ENCODE data around the gene USP17L20. TPM values are rescaled to one million over a fixed set of nuclear protein-coding genes. Genes with fewer than 3 reads are reported as not detected.
"Not testable (repeated sequence)": the region's sequence is repeated elsewhere in the genome, so short reads cannot be mapped to it uniquely, and the experiment has no call there.

USP17L20 gene
- not detected in 2 replicates for total RNA-seq (2022)
- Bru-seq, nascent RNA = not detected
- BruChase-seq, experiment 1, labeled RNA remaining after a 6-hour chase = not detected
- not detected for BruChase-seq, experiment 2, labeled RNA remaining after a 2-hour chase
- long read RNA-seq = 0 reads

GRCh38 chr4:9257824-9258223 lies at the start of gene USP17L20:
TSS of gene USP17L20 (plus strand) at chr4:9258124. CDS start at chr4:9258124, 0 bp downstream.
- H3K4me1 Mint-ChIP-seq (ENCODE audit: low read depth, unreplicated experiment); BruUV-seq (replicated peaks); H3K27me3 Mint-ChIP-seq (ENCODE audit: unreplicated experiment); intact Hi-C loops (cut with micrococcal nuclease; ENCODE audit: unreplicated experiment); H3K27ac Mint-ChIP-seq (ENCODE audit: unreplicated experiment); H3K4me3 Mint-ChIP-seq (ENCODE audit: low read depth, unreplicated experiment); CTCF ChIA-PET; H3K9me3 Mint-ChIP-seq (ENCODE audit: low read depth, unreplicated experiment); DNase-seq; H3K36me3 Mint-ChIP-seq (ENCODE audit: insufficient read depth, unreplicated experiment): not testable (repeated sequence)

GRCh38 chr4:9210357-9210756 lies 47.6 kb upstream of the USP17L20 start, which contains the start of gene USP17L10:
TSS of gene USP17L10 (plus strand) at chr4:9210657. CDS start at chr4:9210657, 0 bp downstream.
- H3K4me1 Mint-ChIP-seq (ENCODE audit: low read depth, unreplicated experiment); H3K27ac Mint-ChIP-seq (ENCODE audit: unreplicated experiment); H3K27me3 Mint-ChIP-seq (ENCODE audit: unreplicated experiment); CTCF ChIA-PET; BruUV-seq (replicated peaks); DNase-seq; intact Hi-C loops (cut with micrococcal nuclease; ENCODE audit: unreplicated experiment); H3K36me3 Mint-ChIP-seq (ENCODE audit: insufficient read depth, unreplicated experiment); H3K4me3 Mint-ChIP-seq (ENCODE audit: low read depth, unreplicated experiment); H3K9me3 Mint-ChIP-seq (ENCODE audit: low read depth, unreplicated experiment): not testable (repeated sequence)

GRCh38 chr4:9214701-9215100 lies 43.2 kb upstream of the USP17L20 start:
- DNase-seq; H3K4me1 Mint-ChIP-seq (ENCODE audit: low read depth, unreplicated experiment); H3K36me3 Mint-ChIP-seq (ENCODE audit: insufficient read depth, unreplicated experiment); CTCF ChIA-PET; intact Hi-C loops (cut with micrococcal nuclease; ENCODE audit: unreplicated experiment); H3K27ac Mint-ChIP-seq (ENCODE audit: unreplicated experiment); H3K27me3 Mint-ChIP-seq (ENCODE audit: unreplicated experiment); BruUV-seq (replicated peaks); H3K4me3 Mint-ChIP-seq (ENCODE audit: low read depth, unreplicated experiment); H3K9me3 Mint-ChIP-seq (ENCODE audit: low read depth, unreplicated experiment): not testable (repeated sequence)

- H3K9me3 Mint-ChIP-seq (ENCODE audit: low read depth, unreplicated experiment); H3K36me3 Mint-ChIP-seq (ENCODE audit: insufficient read depth, unreplicated experiment); intact Hi-C loops (cut with micrococcal nuclease; ENCODE audit: unreplicated experiment); DNase-seq; CTCF ChIA-PET; H3K4me1 Mint-ChIP-seq (ENCODE audit: low read depth, unreplicated experiment); H3K4me3 Mint-ChIP-seq (ENCODE audit: low read depth, unreplicated experiment); H3K27ac Mint-ChIP-seq (ENCODE audit: unreplicated experiment); H3K27me3 Mint-ChIP-seq (ENCODE audit: unreplicated experiment); BruUV-seq (replicated peaks): not testable (repeated sequence)
Measured at GRCh38 chr4:9215105-9215504, 42.8 kb upstream of the USP17L20 start, which contains the start of gene USP17L11. TSS of gene USP17L11 (plus strand) at chr4:9215405. CDS start at chr4:9215405, 0 bp downstream.

- intact Hi-C loops (cut with micrococcal nuclease; ENCODE audit: unreplicated experiment); H3K27ac Mint-ChIP-seq (ENCODE audit: unreplicated experiment); H3K4me3 Mint-ChIP-seq (ENCODE audit: low read depth, unreplicated experiment); CTCF ChIA-PET; H3K36me3 Mint-ChIP-seq (ENCODE audit: insufficient read depth, unreplicated experiment); H3K4me1 Mint-ChIP-seq (ENCODE audit: low read depth, unreplicated experiment); H3K27me3 Mint-ChIP-seq (ENCODE audit: unreplicated experiment); BruUV-seq (replicated peaks); H3K9me3 Mint-ChIP-seq (ENCODE audit: low read depth, unreplicated experiment); DNase-seq: not testable (repeated sequence)
Measured at GRCh38 chr4:9219852-9220251, 38.1 kb upstream of the USP17L20 start, which contains the start of gene USP17L12. TSS of gene USP17L12 (plus strand) at chr4:9220152. CDS start at chr4:9220152, 0 bp downstream.

GRCh38 chr4:9224596-9224995 lies 33.3 kb upstream of the USP17L20 start, which contains the start of gene USP17L13:
TSS of gene USP17L13 (plus strand) at chr4:9224896. CDS start at chr4:9224896, 0 bp downstream.
- H3K27me3 Mint-ChIP-seq (ENCODE audit: unreplicated experiment); H3K4me3 Mint-ChIP-seq (ENCODE audit: low read depth, unreplicated experiment); H3K36me3 Mint-ChIP-seq (ENCODE audit: insufficient read depth, unreplicated experiment); DNase-seq; intact Hi-C loops (cut with micrococcal nuclease; ENCODE audit: unreplicated experiment); BruUV-seq (replicated peaks); CTCF ChIA-PET; H3K9me3 Mint-ChIP-seq (ENCODE audit: low read depth, unreplicated experiment); H3K4me1 Mint-ChIP-seq (ENCODE audit: low read depth, unreplicated experiment); H3K27ac Mint-ChIP-seq (ENCODE audit: unreplicated experiment): not testable (repeated sequence)

GRCh38 chr4:9230249-9230648 lies 27.7 kb upstream of the USP17L20 start:
- CTCF ChIA-PET; H3K27me3 Mint-ChIP-seq (ENCODE audit: unreplicated experiment); H3K9me3 Mint-ChIP-seq (ENCODE audit: low read depth, unreplicated experiment); DNase-seq; H3K36me3 Mint-ChIP-seq (ENCODE audit: insufficient read depth, unreplicated experiment); BruUV-seq (replicated peaks); intact Hi-C loops (cut with micrococcal nuclease; ENCODE audit: unreplicated experiment); H3K4me3 Mint-ChIP-seq (ENCODE audit: low read depth, unreplicated experiment); H3K27ac Mint-ChIP-seq (ENCODE audit: unreplicated experiment); H3K4me1 Mint-ChIP-seq (ENCODE audit: low read depth, unreplicated experiment): not testable (repeated sequence)

- H3K27ac Mint-ChIP-seq (ENCODE audit: unreplicated experiment); H3K36me3 Mint-ChIP-seq (ENCODE audit: insufficient read depth, unreplicated experiment); H3K4me3 Mint-ChIP-seq (ENCODE audit: low read depth, unreplicated experiment); BruUV-seq (replicated peaks); CTCF ChIA-PET; H3K27me3 Mint-ChIP-seq (ENCODE audit: unreplicated experiment); intact Hi-C loops (cut with micrococcal nuclease; ENCODE audit: unreplicated experiment); H3K9me3 Mint-ChIP-seq (ENCODE audit: low read depth, unreplicated experiment); DNase-seq; H3K4me1 Mint-ChIP-seq (ENCODE audit: low read depth, unreplicated experiment): not testable (repeated sequence)
Measured at GRCh38 chr4:9234085-9234484, 23.8 kb upstream of the USP17L20 start, which contains the start of gene USP17L15. TSS of gene USP17L15 (plus strand) at chr4:9234385. CDS start at chr4:9234385, 0 bp downstream.

GRCh38 chr4:9238461-9238860 lies 19.5 kb upstream of the USP17L20 start:
- CTCF ChIA-PET; H3K27ac Mint-ChIP-seq (ENCODE audit: unreplicated experiment); H3K9me3 Mint-ChIP-seq (ENCODE audit: low read depth, unreplicated experiment); BruUV-seq (replicated peaks); H3K4me1 Mint-ChIP-seq (ENCODE audit: low read depth, unreplicated experiment); H3K27me3 Mint-ChIP-seq (ENCODE audit: unreplicated experiment); DNase-seq; H3K4me3 Mint-ChIP-seq (ENCODE audit: low read depth, unreplicated experiment); H3K36me3 Mint-ChIP-seq (ENCODE audit: insufficient read depth, unreplicated experiment); intact Hi-C loops (cut with micrococcal nuclease; ENCODE audit: unreplicated experiment): not testable (repeated sequence)

- H3K27me3 Mint-ChIP-seq (ENCODE audit: unreplicated experiment); H3K9me3 Mint-ChIP-seq (ENCODE audit: low read depth, unreplicated experiment); H3K36me3 Mint-ChIP-seq (ENCODE audit: insufficient read depth, unreplicated experiment); H3K27ac Mint-ChIP-seq (ENCODE audit: unreplicated experiment); H3K4me3 Mint-ChIP-seq (ENCODE audit: low read depth, unreplicated experiment); DNase-seq; H3K4me1 Mint-ChIP-seq (ENCODE audit: low read depth, unreplicated experiment); BruUV-seq (replicated peaks); CTCF ChIA-PET; intact Hi-C loops (cut with micrococcal nuclease; ENCODE audit: unreplicated experiment): not testable (repeated sequence)
Measured at GRCh38 chr4:9243579-9243978, 14.3 kb upstream of the USP17L20 start, which contains the start of gene USP17L17. TSS of gene USP17L17 (plus strand) at chr4:9243879. CDS start at chr4:9243879, 0 bp downstream.
